ENCODE data around the gene NDRG3.
A peak's percentile ranks its signal among the peaks of the same experiment; 100 is the strongest.

Gene NDRG3

DNA sequence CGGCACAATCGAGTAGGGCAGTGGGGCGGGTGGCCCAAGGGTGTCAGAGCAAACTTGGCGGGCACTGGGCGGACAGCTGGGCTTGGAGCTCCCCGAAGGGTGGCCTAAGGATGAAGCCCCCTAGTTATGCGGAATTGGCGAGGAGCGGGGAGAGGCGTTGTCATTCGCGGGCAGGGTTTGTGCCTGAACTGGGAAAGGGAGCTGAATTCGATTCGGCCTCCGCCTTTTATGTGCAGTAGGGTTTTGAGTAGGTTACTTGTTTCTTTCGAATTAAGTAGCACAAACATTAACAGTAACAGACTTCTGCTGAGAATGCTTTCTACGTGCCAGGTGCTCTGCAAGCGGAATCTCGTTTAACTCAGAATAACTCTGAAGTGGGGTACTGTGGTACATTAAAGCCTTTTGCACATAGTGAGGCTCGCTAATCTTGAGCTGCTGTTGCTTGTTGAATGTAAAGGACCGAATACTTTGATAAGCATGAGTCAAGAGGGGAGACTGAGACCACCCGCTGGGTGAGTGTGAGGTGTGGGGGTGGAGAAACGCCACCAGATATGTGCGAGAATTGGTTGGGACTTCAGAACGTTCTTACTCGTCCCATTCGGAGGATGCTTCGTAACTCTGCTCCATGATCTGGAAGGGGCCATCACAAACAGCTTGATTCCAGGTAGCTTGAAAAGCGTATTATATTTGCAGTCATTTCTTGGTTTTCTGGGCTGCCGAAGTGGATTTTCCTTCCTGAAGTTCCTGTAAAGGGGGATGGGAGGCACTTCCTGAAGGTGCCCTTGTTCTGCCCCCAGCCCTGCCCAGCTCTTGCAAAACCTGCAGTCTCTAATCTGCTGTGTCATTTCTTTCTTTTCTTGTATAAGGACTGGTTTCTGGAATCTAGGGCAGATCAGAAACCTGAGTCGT, 139.5 kb downstream of the NDRG3 start:
- H3K27ac ChIP-seq (replicated peaks): peak overlapping the region; percentile 89
- DNase-seq (ENCODE audit: low read depth in 1 of 2, low spot score in 1 of 2): peak in 1 of 2 experiments; percentile 89
- peak overlapping the region; percentile 95 for H3K4me3 ChIP-seq (replicated peaks; ENCODE audit: insufficient read depth, low read length)
- H3K27me3 ChIP-seq (ENCODE audit: insufficient read depth, poor library complexity, severe bottlenecking): no peaks in the 10 kb centered on the region
- no peak for TF ChIP-seq GABPA (IDR thresholded peaks at IDR 0.05; ENCODE audit: low read depth)
- TF ChIP-seq, protein P1, sequence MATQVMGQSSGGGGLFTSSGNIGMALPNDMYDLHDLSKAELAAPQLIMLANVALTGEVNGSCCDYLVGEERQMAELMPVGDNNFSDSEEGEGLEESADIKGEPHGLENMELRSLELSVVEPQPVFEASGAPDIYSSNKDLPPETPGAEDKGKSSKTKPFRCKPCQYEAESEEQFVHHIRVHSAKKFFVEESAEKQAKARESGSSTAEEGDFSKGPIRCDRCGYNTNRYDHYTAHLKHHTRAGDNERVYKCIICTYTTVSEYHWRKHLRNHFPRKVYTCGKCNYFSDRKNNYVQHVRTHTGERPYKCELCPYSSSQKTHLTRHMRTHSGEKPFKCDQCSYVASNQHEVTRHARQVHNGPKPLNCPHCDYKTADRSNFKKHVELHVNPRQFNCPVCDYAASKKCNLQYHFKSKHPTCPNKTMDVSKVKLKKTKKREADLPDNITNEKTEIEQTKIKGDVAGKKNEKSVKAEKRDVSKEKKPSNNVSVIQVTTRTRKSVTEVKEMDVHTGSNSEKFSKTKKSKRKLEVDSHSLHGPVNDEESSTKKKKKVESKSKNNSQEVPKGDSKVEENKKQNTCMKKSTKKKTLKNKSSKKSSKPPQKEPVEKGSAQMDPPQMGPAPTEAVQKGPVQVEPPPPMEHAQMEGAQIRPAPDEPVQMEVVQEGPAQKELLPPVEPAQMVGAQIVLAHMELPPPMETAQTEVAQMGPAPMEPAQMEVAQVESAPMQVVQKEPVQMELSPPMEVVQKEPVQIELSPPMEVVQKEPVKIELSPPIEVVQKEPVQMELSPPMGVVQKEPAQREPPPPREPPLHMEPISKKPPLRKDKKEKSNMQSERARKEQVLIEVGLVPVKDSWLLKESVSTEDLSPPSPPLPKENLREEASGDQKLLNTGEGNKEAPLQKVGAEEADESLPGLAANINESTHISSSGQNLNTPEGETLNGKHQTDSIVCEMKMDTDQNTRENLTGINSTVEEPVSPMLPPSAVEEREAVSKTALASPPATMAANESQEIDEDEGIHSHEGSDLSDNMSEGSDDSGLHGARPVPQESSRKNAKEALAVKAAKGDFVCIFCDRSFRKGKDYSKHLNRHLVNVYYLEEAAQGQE (IDR thresholded peaks at IDR 0.05; ENCODE audit: insufficient replicate concordance, low read depth): peak; percentile 25
- TF ChIP-seq POLR2AphosphoS5 (IDR thresholded peaks at IDR 0.05; ENCODE audit: low read depth): peak; percentile 34
- peak; percentile 32; the same call in 1 of the 2 replicates for TF ChIP-seq SPI1 (IDR thresholded peaks at IDR 0.05; ENCODE audit: borderline replicate concordance, low read depth)
- TF ChIP-seq, protein P2, sequence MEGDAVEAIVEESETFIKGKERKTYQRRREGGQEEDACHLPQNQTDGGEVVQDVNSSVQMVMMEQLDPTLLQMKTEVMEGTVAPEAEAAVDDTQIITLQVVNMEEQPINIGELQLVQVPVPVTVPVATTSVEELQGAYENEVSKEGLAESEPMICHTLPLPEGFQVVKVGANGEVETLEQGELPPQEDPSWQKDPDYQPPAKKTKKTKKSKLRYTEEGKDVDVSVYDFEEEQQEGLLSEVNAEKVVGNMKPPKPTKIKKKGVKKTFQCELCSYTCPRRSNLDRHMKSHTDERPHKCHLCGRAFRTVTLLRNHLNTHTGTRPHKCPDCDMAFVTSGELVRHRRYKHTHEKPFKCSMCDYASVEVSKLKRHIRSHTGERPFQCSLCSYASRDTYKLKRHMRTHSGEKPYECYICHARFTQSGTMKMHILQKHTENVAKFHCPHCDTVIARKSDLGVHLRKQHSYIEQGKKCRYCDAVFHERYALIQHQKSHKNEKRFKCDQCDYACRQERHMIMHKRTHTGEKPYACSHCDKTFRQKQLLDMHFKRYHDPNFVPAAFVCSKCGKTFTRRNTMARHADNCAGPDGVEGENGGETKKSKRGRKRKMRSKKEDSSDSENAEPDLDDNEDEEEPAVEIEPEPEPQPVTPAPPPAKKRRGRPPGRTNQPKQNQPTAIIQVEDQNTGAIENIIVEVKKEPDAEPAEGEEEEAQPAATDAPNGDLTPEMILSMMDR (IDR thresholded peaks at IDR 0.05; ENCODE audit: insufficient read depth, low read length): no peak

DNA sequence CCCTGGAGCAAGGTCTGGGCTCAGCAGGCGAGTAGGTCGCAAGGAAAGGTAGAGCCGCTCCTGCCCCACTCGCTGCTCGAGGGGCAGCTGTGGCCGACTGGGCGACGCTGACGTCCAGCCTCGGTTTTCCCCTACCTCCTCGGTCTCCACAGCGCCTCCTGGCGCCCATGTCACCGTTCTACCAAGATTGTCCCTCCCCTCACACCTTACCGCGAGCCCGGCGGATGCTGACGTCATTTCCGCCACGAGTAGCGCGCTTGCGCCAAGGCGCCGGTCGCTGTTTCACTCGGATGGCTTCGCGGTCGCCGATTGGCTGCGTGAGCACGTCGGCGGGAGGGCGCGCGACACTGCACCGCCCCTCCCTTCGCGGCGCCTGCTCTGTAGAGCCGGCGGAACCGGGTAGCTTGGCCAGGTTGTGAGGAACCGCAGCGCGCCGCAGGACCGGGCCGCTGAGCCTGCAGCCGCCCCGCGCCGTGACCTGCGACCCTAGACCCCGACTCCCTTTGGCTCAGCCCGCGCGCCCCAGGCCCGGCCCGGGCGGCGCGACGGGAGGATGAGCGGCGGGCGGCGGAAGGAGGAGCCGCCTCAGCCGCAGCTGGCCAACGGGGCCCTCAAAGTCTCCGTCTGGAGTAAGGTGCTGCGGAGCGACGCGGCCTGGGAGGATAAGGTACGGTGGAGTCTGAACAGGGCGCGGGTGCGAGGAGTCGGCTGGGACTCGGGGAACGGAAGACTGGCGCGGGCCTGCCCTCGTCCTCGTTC, 140.3 kb downstream of the NDRG3 start, which contains the start of gene RAB5IF:
Gene RAB5IF, plus strand, starts transcription at position 381 of the 759 bp plus-strand sequence. Its CDS starts 173 bp downstream, at position 554.
- TF ChIP-seq GABPA (IDR thresholded peaks at IDR 0.05; ENCODE audit: low read depth): peak; percentile 83
- TF ChIP-seq, protein P2 (IDR thresholded peaks at IDR 0.05; ENCODE audit: insufficient read depth, low read length): peak; percentile 79
- peak; percentile 97 for TF ChIP-seq POLR2AphosphoS5 (IDR thresholded peaks at IDR 0.05; ENCODE audit: low read depth)
- TF ChIP-seq, protein P1 (IDR thresholded peaks at IDR 0.05; ENCODE audit: insufficient replicate concordance, low read depth): peak; percentile 3
- TF ChIP-seq SPI1 (IDR thresholded peaks at IDR 0.05; ENCODE audit: borderline replicate concordance, low read depth): no peak
- H3K4me3 ChIP-seq (replicated peaks; ENCODE audit: insufficient read depth, low read length): peak within 1 kb of the TSS; percentile 95

DNA sequence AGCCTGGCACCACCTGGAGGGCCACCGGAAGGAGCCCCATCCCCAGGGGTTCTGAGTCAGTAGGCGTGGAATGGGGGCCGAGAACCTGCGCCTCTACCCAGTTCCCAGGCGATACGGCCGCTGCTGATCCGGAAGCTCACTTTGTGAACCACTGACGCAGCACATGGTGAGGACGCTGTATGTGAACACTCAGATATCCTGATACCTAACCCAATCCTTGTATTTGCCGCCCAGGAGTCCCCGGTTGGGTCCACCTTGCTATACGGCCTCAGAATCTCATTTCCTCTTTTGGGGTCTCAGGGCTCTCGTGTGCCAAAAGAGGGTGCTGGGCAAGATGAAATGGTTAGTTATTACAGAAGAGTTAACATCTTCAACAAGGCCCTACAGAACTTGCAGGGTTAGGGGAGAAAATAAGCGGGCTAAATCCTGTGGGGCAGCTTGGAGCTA, 140.9 kb downstream of the NDRG3 start:
- peak overlapping the region; percentile 11 for H3K4me3 ChIP-seq (replicated peaks; ENCODE audit: insufficient read depth, low read length)
- TF ChIP-seq, protein P1 (IDR thresholded peaks at IDR 0.05; ENCODE audit: insufficient replicate concordance, low read depth): peak; percentile 4
- no peak for TF ChIP-seq GABPA (IDR thresholded peaks at IDR 0.05; ENCODE audit: low read depth)
- H3K27ac ChIP-seq (replicated peaks): peak overlapping the region; percentile 89
- peak in 1 of 2 experiments; percentile 72 for DNase-seq (ENCODE audit: low read depth in 1 of 2, low spot score in 1 of 2)
- no peaks in the 10 kb centered on the region for H3K27me3 ChIP-seq (ENCODE audit: insufficient read depth, poor library complexity, severe bottlenecking)

More for the DNA sequence above, 140.3 kb downstream of the NDRG3 start, which contains the start of gene RAB5IF:
- Histone ChIP-seq H3K27ac (replicated peaks) (peak within 1 kb of the TSS; percentile 89), H3K27me3 (ENCODE audit: insufficient read depth, poor library complexity, severe bottlenecking) (no peaks in the 10 kb centered on the region)
- DNase-seq (ENCODE audit: low read depth in 1 of 2, low spot score in 1 of 2): peak; percentile 99
